GM23338 (cell line): ENCODE measurements around the gene AP4E1. TPM values are rescaled to one million over a fixed set of nuclear protein-coding genes. Genes with fewer than 3 reads are reported as not detected.

Experiments
- ATAC-seq: fragments of 200-7000 bp; cut with Tn5 transposase; 3 replicates; pipeline ENCODE4 v1.9.1; 2020
- DNase-seq: peaks from one replicate; pipeline ENCODE4 v3.0.0-alpha.2; 2015; ENCODE audit warnings: low spot score
- H2AFZ ChIP-seq: fragments of 200-600 bp; sonication (generic); 2 replicates; pipeline ENCODE4 v1.8.0; 2016; ENCODE audit warnings: antibody characterized with exemption, mild to moderate bottlenecking, moderate library complexity
- H3F3A ChIP-seq: fragments of 200-600 bp; sonication (generic); replicated peaks from 2 replicates; pipeline ENCODE4 v1.8.0; 2017; ENCODE audit warnings: antibody characterized with exemption, mixed run types, low read depth
- H3K27ac ChIP-seq: fragments of 200-600 bp; sonication (generic); 2 replicates; pipeline ENCODE4 v1.6.1; 2016; ENCODE audit warnings: low read depth
- H3K27me3 ChIP-seq: fragments of 200-600 bp; sonication (generic); 2 replicates; pipeline ENCODE4 v1.8.0; 2016; ENCODE audit warnings: mild to moderate bottlenecking, mixed run types, moderate library complexity; ENCODE audit not compliant: insufficient read depth
- H3K36me3 ChIP-seq: fragments of 200-600 bp; sonication (generic); 2 replicates; pipeline ENCODE4 v1.8.0; 2016; ENCODE audit warnings: mild to moderate bottlenecking; ENCODE audit not compliant: insufficient read depth
- H3K4me1 ChIP-seq: fragments of 200-600 bp; sonication (generic); 2 replicates; pipeline ENCODE4 v1.8.0; 2016; ENCODE audit warnings: mild to moderate bottlenecking, moderate library complexity; ENCODE audit not compliant: insufficient read depth
- H3K4me2 ChIP-seq: fragments of 200-600 bp; sonication (generic); 2 replicates; pipeline ENCODE4 v1.7.1; 2017; ENCODE audit warnings: mixed run types
- H3K4me3 ChIP-seq: fragments of 200-600 bp; sonication (generic); 2 replicates; pipeline ENCODE4 v1.6.1; 2016; ENCODE audit warnings: mixed run types
- H3K79me2 ChIP-seq: fragments of 200-600 bp; sonication (generic); replicated peaks from 2 replicates; pipeline ENCODE4 v1.8.0; 2017; ENCODE audit warnings: mild to moderate bottlenecking; ENCODE audit not compliant: insufficient read depth
- H3K9me2 ChIP-seq: fragments of 200-600 bp; sonication (generic); 2 replicates; pipeline ENCODE4 v1.8.0; 2017; ENCODE audit not compliant: insufficient read depth
- H4K20me1 ChIP-seq: fragments of 200-600 bp; sonication (generic); replicated peaks from 2 replicates; pipeline ENCODE4 v1.8.0; 2017; ENCODE audit warnings: mild to moderate bottlenecking; ENCODE audit not compliant: insufficient read depth
- H3K27ac Mint-ChIP-seq: 2 replicates; pipeline ENCODE4 v1.8.0; 2020; ENCODE audit warnings: inconsistent platforms, mild to moderate bottlenecking, moderate library complexity, mixed read lengths
- H3K27me3 Mint-ChIP-seq: 3 replicates; pipeline ENCODE4 v1.8.0; 2022; ENCODE audit warnings: low read depth, mild to moderate bottlenecking, moderate library complexity, mixed read lengths, inconsistent platforms; ENCODE audit not compliant: insufficient read depth, poor library complexity
- H3K36me3 Mint-ChIP-seq: 3 replicates; pipeline ENCODE4 v1.8.0; 2021; ENCODE audit warnings: low read depth, mild to moderate bottlenecking, inconsistent platforms, moderate library complexity, mixed read lengths
- H3K4me1 Mint-ChIP-seq: 3 replicates; pipeline ENCODE4 v1.8.0; 2020; ENCODE audit warnings: mild to moderate bottlenecking, inconsistent platforms, mixed read lengths
- H3K4me3 Mint-ChIP-seq: 3 replicates; pipeline ENCODE4 v1.8.0; 2021; ENCODE audit warnings: moderate library complexity, mild to moderate bottlenecking, inconsistent platforms, mixed read lengths
- H3K9me3 Mint-ChIP-seq: 3 replicates; pipeline ENCODE4 v1.8.0; 2020; ENCODE audit warnings: moderate library complexity, mild to moderate bottlenecking, inconsistent platforms, mixed read lengths
- CREB1 ChIP-seq: fragments of 250-450 bp; sonication (Bioruptor Pico); IDR thresholded peaks from 2 replicates; pipeline ENCODE4 v1.5.0; 2020; ENCODE audit warnings: low read depth, mild to moderate bottlenecking, moderate library complexity
- CTCF ChIP-seq, 2 experiments: fragments of 200-600 bp in 1 of 2; sonication (generic) in 1 of 2; conservative IDR thresholded peaks; 2 replicates each; pipeline versions ENCODE4 v1.5.1 to v1.6.1; 2016 to 2017; ENCODE audit warnings: antibody characterized with exemption in 2 of 2, low read depth in 2 of 2, mild to moderate bottlenecking in 2 of 2, moderate library complexity in 1 of 2
- ETS1 ChIP-seq: IDR thresholded peaks from 2 replicates; pipeline ENCODE4 v1.6.1; 2016; ENCODE audit warnings: antibody characterized with exemption
- EZH2 ChIP-seq: fragments of 200-600 bp; sonication (generic); IDR thresholded peaks from one replicate; pipeline ENCODE4 v1.8.0; 2017; ENCODE audit warnings: antibody characterized with exemption, mild to moderate bottlenecking, low read depth; ENCODE audit not compliant: unreplicated experiment
- EZH2phosphoT487 ChIP-seq: fragments of 200-600 bp; sonication (generic); IDR thresholded peaks from one replicate; pipeline ENCODE4 v1.8.1; 2018; ENCODE audit warnings: antibody characterized with exemption; ENCODE audit not compliant: unreplicated experiment
- JUNB ChIP-seq: IDR thresholded peaks from one replicate; pipeline ENCODE4 v1.6.1; 2016; ENCODE audit warnings: antibody characterized with exemption; ENCODE audit not compliant: unreplicated experiment
- NANOG ChIP-seq: IDR thresholded peaks from 2 replicates; pipeline ENCODE4 v1.6.1; 2016; ENCODE audit warnings: antibody characterized with exemption, borderline replicate concordance
- POLR2AphosphoS5 ChIP-seq: IDR thresholded peaks from 2 replicates; pipeline ENCODE4 v1.6.1; 2016; ENCODE audit warnings: antibody characterized with exemption, low read depth
- REST ChIP-seq: IDR thresholded peaks from one replicate; pipeline ENCODE4 v1.6.1; 2018; ENCODE audit warnings: antibody characterized with exemption; ENCODE audit not compliant: unreplicated experiment
- STAT1 ChIP-seq: IDR thresholded peaks from one replicate; pipeline ENCODE4 v1.6.1; 2016; ENCODE audit warnings: antibody characterized with exemption; ENCODE audit not compliant: unreplicated experiment
- ZNF114 ChIP-seq: fragments of 250-450 bp; sonication (Bioruptor Pico); IDR thresholded peaks from 2 replicates; pipeline ENCODE4 v1.5.0; 2020; ENCODE audit warnings: mild to moderate bottlenecking, moderate library complexity
- ZNF331 ChIP-seq: fragments of 250-450 bp; sonication (Bioruptor Pico); IDR thresholded peaks from 2 replicates; pipeline ENCODE4 v1.5.0; 2020; ENCODE audit warnings: low read depth, mild to moderate bottlenecking, moderate library complexity
- ZNF462 ChIP-seq: fragments of 250-450 bp; sonication (Bioruptor Pico); IDR thresholded peaks from 2 replicates; pipeline ENCODE4 v1.5.0; 2020; ENCODE audit warnings: mild to moderate bottlenecking, moderate library complexity
- polyA plus RNA-seq: library from polyadenylated mRNA; unstranded; fragments of >200 nt; fragmentation: Nextera tagmentation; extraction: Ambion mirVana; gene quantifications from 2 replicates; pipeline ENCODE4 v1.2.1, GENCODE V29; 2016
- total RNA-seq: library from RNA; depleted of rRNA; stranded (reverse); fragments of >200 nt; shearing (Covaris generic); gene quantifications from 2 replicates; pipeline ENCODE4 v1.2.3, GENCODE V29; 2014

AP4E1 gene
- total and polyA plus RNA-seq, 2 experiments from 2014 or later: 4.4 to 15.4 TPM

- Histone ChIP-seq H3K36me3 (no peaks in the 10 kb centered on the region; the same call in 1 of the 2 replicates), H3K79me2 (no peaks in the 10 kb centered on the region), H4K20me1 (no peaks in the 10 kb centered on the region), H3K4me3 (no peak overlapping the region), H3K27me3 (no peaks in the 10 kb centered on the region), H3F3A (no peaks in the 10 kb centered on the region), H3K4me1 (no peaks in the 10 kb centered on the region), H3K4me2 (no peak overlapping the region), H3K27ac (no peak overlapping the region), H3K9me2 (no peaks in the 10 kb centered on the region), H2AFZ (no peak overlapping the region)
- ATAC-seq: no peak
- no peak overlapping the region for H3K4me3 Mint-ChIP-seq
- TF ChIP-seq ETS1 (no peak), ZNF331 (CRISPR knock-in tag) (no peak), NANOG (no peak), JUNB (no peak), STAT1 (no peak), EZH2 (no peak), CTCF (conservative IDR thresholded peaks at IDR 0.05; ENCODE audit: low read depth in 2 of 2) (no peak), POLR2AphosphoS5 (no peak), ZNF114 (no peak), CREB1 (CRISPR knock-in tag) (no peak), REST (no peak), EZH2phosphoT487 (no peak), ZNF462 (no peak)
- peaks cover 4% of the 10 kb centered on the region; the same call in 2 of the 3 replicates for H3K4me1 Mint-ChIP-seq
- no peaks in the 10 kb centered on the region; the same call in 2 of the 3 replicates for H3K36me3 Mint-ChIP-seq
- no peak overlapping the region for H3K27ac Mint-ChIP-seq
- H3K27me3 Mint-ChIP-seq: no peaks in the 10 kb centered on the region
- no peak for DNase-seq
- H3K9me3 Mint-ChIP-seq: peaks cover 10% of the 10 kb centered on the region; the same call in 1 of the 3 replicates
These were observed 108.1 kb downstream of the AP4E1 start for GRCh38 chr15:51016615-51017014.
